HEK293 (cell line): ENCODE data around the gene ARL14EP.

Experiments used
- CTCF ChIA-PET: fragments of 350-600 bp; formaldehyde crosslinking; extraction: SDS; loops from one replicate; lab custom pipeline; 2021; ENCODE audit warnings: antibody characterized with exemption; lab: Yijun Ruan, JAX
- POLR2A ChIA-PET: fragments of 300-600 bp; formaldehyde crosslinking; extraction: SDS; loops from one replicate; lab custom pipeline; 2020; ENCODE audit warnings: antibody characterized with exemption, inconsistent platforms; lab: Yijun Ruan, JAX
- H3K27ac ChIP-seq: fragments of 200-500 bp; sonication (Bioruptor generic); 2 replicates; pipeline ENCODE4 v1.5.1; 2014; ENCODE audit warnings: low read depth, low read length, control low read depth, inconsistent platforms; ENCODE audit errors: extremely low read depth
- H3K36me3 ChIP-seq, 2 experiments: fragments of 200-500 bp in 1 of 2; sonication (Bioruptor generic) in 1 of 2; 1 replicate in 1 of 2; 2 replicates in 1 of 2; pipeline ENCODE4 v1.5.1; 2014 to 2017; ENCODE audit warnings: inconsistent platforms in 2 of 2, low read length in 2 of 2; ENCODE audit not compliant: control insufficient read depth in 2 of 2, insufficient read depth in 1 of 2
- H3K4me1 ChIP-seq: fragments of 200-500 bp; sonication (Bioruptor generic); 2 replicates; pipeline ENCODE4 v1.5.1; 2014; ENCODE audit warnings: mild to moderate bottlenecking, low read length, inconsistent platforms; ENCODE audit not compliant: control insufficient read depth, insufficient read depth
- H3K4me3 ChIP-seq: 2 replicates; pipeline ENCODE4 v1.5.1; 2011; ENCODE audit warnings: low read depth, mild to moderate bottlenecking, control low read depth, low read length, moderate library complexity
- H3K9me3 ChIP-seq: fragments of 200-500 bp; sonication (Bioruptor generic); 2 replicates; pipeline ENCODE4 v1.5.1; 2014; ENCODE audit warnings: low read depth, low read length, inconsistent platforms; ENCODE audit not compliant: control insufficient read depth, insufficient read depth
- BCL11A ChIP-seq: fragments of 450-650 bp; formaldehyde crosslinking; IDR thresholded peaks from 2 replicates; pipeline ENCODE4 v1.5.1; 2016; ENCODE audit warnings: low read depth, missing biosample characterization, missing genetic modification characterization
- KLF9 ChIP-seq: fragments of 450-650 bp; formaldehyde crosslinking; IDR thresholded peaks from 2 replicates; pipeline ENCODE4 v1.5.1; 2016; ENCODE audit warnings: missing biosample characterization, missing genetic modification characterization, low read depth
- REPIN1 ChIP-seq: fragments of 450-650 bp; formaldehyde crosslinking; IDR thresholded peaks from 2 replicates; pipeline ENCODE4 v1.5.1; 2017; ENCODE audit warnings: missing biosample characterization, missing genetic modification characterization, low read depth
- SCRT1 ChIP-seq: fragments of 450-650 bp; formaldehyde crosslinking; IDR thresholded peaks from 2 replicates; pipeline ENCODE4 v1.5.1; 2016; ENCODE audit warnings: missing biosample characterization, missing genetic modification characterization, borderline replicate concordance
- SP3 ChIP-seq: fragments of 450-650 bp; formaldehyde crosslinking; IDR thresholded peaks from 2 replicates; pipeline ENCODE4 v1.5.1; 2016; ENCODE audit warnings: missing biosample characterization, missing genetic modification characterization
- TRIM28 ChIP-seq: IDR thresholded peaks from 2 replicates; pipeline ENCODE4 v1.6.1; 2011; ENCODE audit warnings: low read length, control low read depth, borderline replicate concordance
- ZBTB21 ChIP-seq: fragments of 450-650 bp; formaldehyde crosslinking; IDR thresholded peaks from 2 replicates; pipeline ENCODE4 v1.5.1; 2017; ENCODE audit warnings: missing biosample characterization, missing genetic modification characterization
- ZFP69B ChIP-seq: fragments of 450-650 bp; formaldehyde crosslinking; IDR thresholded peaks from 2 replicates; pipeline ENCODE4 v1.5.1; 2016; ENCODE audit warnings: missing biosample characterization, missing genetic modification characterization
- ZNF133 ChIP-seq: fragments of 450-650 bp; formaldehyde crosslinking; IDR thresholded peaks from 2 replicates; pipeline ENCODE4 v1.5.1; 2016; ENCODE audit warnings: missing biosample characterization, missing genetic modification characterization
- ZNF239 ChIP-seq: fragments of 450-650 bp; formaldehyde crosslinking; IDR thresholded peaks from 2 replicates; pipeline ENCODE4 v1.5.1; 2016; ENCODE audit warnings: missing biosample characterization, missing genetic modification characterization
- ZNF24 ChIP-seq: fragments of 450-650 bp; formaldehyde crosslinking; IDR thresholded peaks from 2 replicates; pipeline ENCODE4 v1.5.1; 2016; ENCODE audit warnings: missing biosample characterization, missing genetic modification characterization
- ZNF248 ChIP-seq: fragments of 450-650 bp; formaldehyde crosslinking; IDR thresholded peaks from 2 replicates; pipeline ENCODE4 v1.5.1; 2017; ENCODE audit warnings: missing biosample characterization, missing genetic modification characterization
- ZNF311 ChIP-seq: fragments of 450-650 bp; formaldehyde crosslinking; IDR thresholded peaks from 2 replicates; pipeline ENCODE4 v1.5.1; 2017; ENCODE audit warnings: missing biosample characterization, missing genetic modification characterization, borderline replicate concordance
- ZNF366 ChIP-seq: fragments of 450-650 bp; formaldehyde crosslinking; conservative IDR thresholded peaks from 2 replicates; pipeline ENCODE4 v1.5.1; 2016; ENCODE audit warnings: missing biosample characterization, missing genetic modification characterization
- ZNF501 ChIP-seq: fragments of 450-650 bp; formaldehyde crosslinking; IDR thresholded peaks from 2 replicates; pipeline ENCODE4 v1.5.1; 2016; ENCODE audit warnings: missing biosample characterization, missing genetic modification characterization
- ZNF561 ChIP-seq: fragments of 450-650 bp; IDR thresholded peaks from 2 replicates; pipeline ENCODE4 v1.5.1; 2018; ENCODE audit warnings: missing biosample characterization, missing genetic modification characterization, borderline replicate concordance
- ZNF571 ChIP-seq: fragments of 450-650 bp; formaldehyde crosslinking; IDR thresholded peaks from 2 replicates; pipeline ENCODE4 v1.5.0; 2017; ENCODE audit warnings: missing biosample characterization, missing genetic modification characterization
- ZNF623 ChIP-seq: fragments of 450-650 bp; formaldehyde crosslinking; IDR thresholded peaks from 2 replicates; pipeline ENCODE4 v1.5.1; 2016; ENCODE audit warnings: missing biosample characterization, missing genetic modification characterization
- ZNF701 ChIP-seq: fragments of 450-650 bp; formaldehyde crosslinking; IDR thresholded peaks from 2 replicates; pipeline ENCODE4 v1.5.1; 2016; ENCODE audit warnings: missing biosample characterization, missing genetic modification characterization
- ZNF776 ChIP-seq: fragments of 450-650 bp; formaldehyde crosslinking; IDR thresholded peaks from 2 replicates; pipeline ENCODE4 v1.5.0; 2017; ENCODE audit warnings: missing biosample characterization, missing genetic modification characterization, borderline replicate concordance
- ZNF777 ChIP-seq: fragments of 450-650 bp; formaldehyde crosslinking; IDR thresholded peaks from 2 replicates; pipeline ENCODE4 v1.5.1; 2017; ENCODE audit warnings: missing biosample characterization, missing genetic modification characterization, borderline replicate concordance
- TF ChIP-seq, protein P1 (sequence below): fragments of 450-650 bp; formaldehyde crosslinking; IDR thresholded peaks from 2 replicates; pipeline ENCODE4; 2016; ENCODE audit warnings: missing biosample characterization, missing genetic modification characterization
- TF ChIP-seq, protein P2 (sequence below): fragments of 450-650 bp; formaldehyde crosslinking; IDR thresholded peaks from 2 replicates; pipeline ENCODE4 v1.5.1; 2016; ENCODE audit warnings: missing biosample characterization, missing genetic modification characterization

Gene ARL14EP

DNA sequence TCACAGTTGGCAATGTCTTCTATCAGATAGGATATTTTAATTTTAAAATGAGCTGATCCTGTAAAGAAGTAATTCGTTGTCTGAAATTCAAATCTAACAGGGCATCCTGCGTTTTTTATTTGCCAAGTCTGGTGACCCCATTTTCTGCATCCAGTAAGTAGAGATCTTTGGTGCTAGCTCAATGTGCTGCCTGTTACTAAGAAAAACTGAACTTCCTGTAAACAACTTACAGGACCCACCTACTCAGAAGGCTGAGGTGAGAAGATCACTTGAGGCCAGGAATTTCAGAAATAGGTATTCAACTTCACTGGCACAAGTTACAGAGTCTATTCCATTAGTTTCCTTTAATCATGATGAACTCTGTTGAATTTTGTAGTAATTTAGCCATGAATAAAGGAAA is 4.0 kb downstream of the ARL14EP start:
- CTCF ChIA-PET = interaction anchor here (0.6 to 1.4 kb wide), 2 partner anchors 51 to 567 kb away, joined by 3 to 5 read pairs; no protein-coding TSS in a partner anchor
- POLR2A ChIA-PET = interaction anchor here (0.6 kb wide), 1 partner anchor 433 kb away, joined by 4 read pairs; no protein-coding TSS in a partner anchor
- no peak overlapping the region for H3K4me3 ChIP-seq
- no peaks in the 10 kb centered on the region for H3K4me1 ChIP-seq
- H3K27ac ChIP-seq = no peak overlapping the region
- TF ChIP-seq ZNF561 (tag by site-specific recombination) (no peak), REPIN1 (tag by site-specific recombination) (no peak), ZNF133 (tag by site-specific recombination) (no peak), SCRT1 (tag by site-specific recombination) (no peak), ZFP69B (tag by site-specific recombination) (no peak), ZNF701 (tag by site-specific recombination) (no peak), ZNF776 (tag by site-specific recombination) (no peak), ZNF24 (tag by site-specific recombination) (no peak), TRIM28 (no peak), BCL11A (tag by site-specific recombination) (no peak), ZNF623 (no peak), ZNF571 (tag by site-specific recombination) (no peak), ZNF501 (tag by site-specific recombination) (no peak)
- H3K36me3 ChIP-seq = peaks cover 4 to 21% of the 10 kb centered on the region in 2 experiments
- no peaks in the 10 kb centered on the region for H3K9me3 ChIP-seq

DNA sequence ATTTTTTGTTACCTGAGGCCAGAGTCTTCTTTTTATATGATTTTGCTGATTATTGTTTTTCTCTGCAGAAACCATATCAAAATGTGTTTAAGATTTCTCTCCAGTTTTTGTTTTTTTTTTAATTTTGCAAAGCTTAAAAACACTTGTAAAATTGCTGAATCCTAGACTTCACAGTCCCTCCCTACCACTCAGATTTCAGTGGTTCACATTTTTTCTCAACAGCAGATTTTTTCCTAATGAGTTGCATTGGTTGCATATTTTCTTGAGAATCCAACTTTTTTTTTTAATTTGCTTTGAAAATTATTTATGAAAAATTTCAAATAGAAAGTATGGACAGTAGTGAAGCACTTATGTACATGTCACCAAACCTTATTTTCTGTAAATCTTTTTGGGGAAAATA is 5.8 kb downstream of the ARL14EP start:
- CTCF ChIA-PET = interaction anchor here (1.2 kb wide), 1 partner anchor 201 kb away, joined by 3 read pairs; no protein-coding TSS in a partner anchor
- POLR2A ChIA-PET = no interaction called here
- H3K4me1 ChIP-seq = no peaks in the 10 kb centered on the region

DNA sequence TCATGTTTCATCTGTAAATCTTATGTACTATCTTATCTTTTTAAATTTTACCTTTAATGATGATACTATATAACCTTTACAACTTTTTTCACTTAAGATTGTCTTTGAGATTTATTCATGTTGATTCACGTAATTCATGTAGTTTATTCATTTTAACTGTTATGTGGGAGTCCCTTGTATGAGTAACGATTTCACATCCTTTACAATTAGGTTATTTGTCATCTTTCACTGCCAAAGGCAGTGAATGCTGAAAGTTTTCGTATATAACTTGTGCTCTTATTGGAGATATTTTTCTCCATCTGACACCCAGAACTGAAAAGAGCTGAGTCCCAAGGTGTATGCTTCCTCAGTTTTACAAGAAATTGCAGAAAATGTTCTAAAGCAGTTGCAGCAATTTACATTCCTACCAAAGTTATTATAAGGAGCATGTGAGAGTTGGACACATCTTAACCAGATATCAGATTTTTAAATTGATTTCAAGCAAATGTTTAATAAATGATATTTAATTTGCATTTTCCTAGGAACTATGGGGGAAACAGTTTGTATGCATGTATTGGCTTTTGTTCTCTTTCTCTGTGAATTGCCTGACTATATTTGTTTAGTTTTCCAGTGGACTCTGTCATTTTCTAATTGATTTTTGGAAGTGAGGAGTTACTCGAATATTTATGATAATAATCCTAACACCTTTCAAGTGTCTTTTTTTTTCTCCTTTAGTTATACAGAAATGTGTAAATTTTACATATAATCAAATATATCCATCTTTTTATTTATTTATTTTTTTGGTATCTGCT is 6.4 kb downstream of the ARL14EP start:
- Histone ChIP-seq H3K36me3 (peaks cover 9 to 43% of the 10 kb centered on the region in 2 experiments), H3K9me3 (no peaks in the 10 kb centered on the region), H3K27ac (no peak overlapping the region), H3K4me3 (no peak overlapping the region), H3K4me1 (no peaks in the 10 kb centered on the region)
- ChIA-PET POLR2A (no interaction called here), CTCF (interaction anchor here (1.2 kb wide), 1 partner anchor 201 kb away, joined by 3 read pairs; no protein-coding TSS in a partner anchor)
- TF ChIP-seq SP3 (tag by site-specific recombination) (no peak), ZBTB21 (no peak), ZNF239 (tag by site-specific recombination) (no peak), ZNF366 (tag by site-specific recombination) (no peak)
- TF ChIP-seq, protein P1, sequence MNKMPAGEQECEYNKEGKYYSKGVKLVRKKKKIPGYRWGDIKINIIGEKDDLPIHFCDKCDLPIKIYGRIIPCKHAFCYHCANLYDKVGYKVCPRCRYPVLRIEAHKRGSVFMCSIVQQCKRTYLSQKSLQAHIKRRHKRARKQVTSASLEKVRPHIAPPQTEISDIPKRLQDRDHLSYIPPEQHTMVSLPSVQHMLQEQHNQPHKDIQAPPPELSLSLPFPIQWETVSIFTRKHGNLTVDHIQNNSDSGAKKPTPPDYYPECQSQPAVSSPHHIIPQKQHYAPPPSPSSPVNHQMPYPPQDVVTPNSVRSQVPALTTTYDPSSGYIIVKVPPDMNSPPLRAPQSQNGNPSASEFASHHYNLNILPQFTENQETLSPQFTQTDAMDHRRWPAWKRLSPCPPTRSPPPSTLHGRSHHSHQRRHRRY (tag by site-specific recombination) = no peak

More for the DNA sequence above, 5.8 kb downstream of the ARL14EP start:
- no peak for TF ChIP-seq ZNF777
- no peak for TF ChIP-seq KLF9 (tag by site-specific recombination)
- no peak for TF ChIP-seq SCRT1 (tag by site-specific recombination)
- TF ChIP-seq ZNF311 (tag by site-specific recombination) = no peak
- TF ChIP-seq, protein P2, sequence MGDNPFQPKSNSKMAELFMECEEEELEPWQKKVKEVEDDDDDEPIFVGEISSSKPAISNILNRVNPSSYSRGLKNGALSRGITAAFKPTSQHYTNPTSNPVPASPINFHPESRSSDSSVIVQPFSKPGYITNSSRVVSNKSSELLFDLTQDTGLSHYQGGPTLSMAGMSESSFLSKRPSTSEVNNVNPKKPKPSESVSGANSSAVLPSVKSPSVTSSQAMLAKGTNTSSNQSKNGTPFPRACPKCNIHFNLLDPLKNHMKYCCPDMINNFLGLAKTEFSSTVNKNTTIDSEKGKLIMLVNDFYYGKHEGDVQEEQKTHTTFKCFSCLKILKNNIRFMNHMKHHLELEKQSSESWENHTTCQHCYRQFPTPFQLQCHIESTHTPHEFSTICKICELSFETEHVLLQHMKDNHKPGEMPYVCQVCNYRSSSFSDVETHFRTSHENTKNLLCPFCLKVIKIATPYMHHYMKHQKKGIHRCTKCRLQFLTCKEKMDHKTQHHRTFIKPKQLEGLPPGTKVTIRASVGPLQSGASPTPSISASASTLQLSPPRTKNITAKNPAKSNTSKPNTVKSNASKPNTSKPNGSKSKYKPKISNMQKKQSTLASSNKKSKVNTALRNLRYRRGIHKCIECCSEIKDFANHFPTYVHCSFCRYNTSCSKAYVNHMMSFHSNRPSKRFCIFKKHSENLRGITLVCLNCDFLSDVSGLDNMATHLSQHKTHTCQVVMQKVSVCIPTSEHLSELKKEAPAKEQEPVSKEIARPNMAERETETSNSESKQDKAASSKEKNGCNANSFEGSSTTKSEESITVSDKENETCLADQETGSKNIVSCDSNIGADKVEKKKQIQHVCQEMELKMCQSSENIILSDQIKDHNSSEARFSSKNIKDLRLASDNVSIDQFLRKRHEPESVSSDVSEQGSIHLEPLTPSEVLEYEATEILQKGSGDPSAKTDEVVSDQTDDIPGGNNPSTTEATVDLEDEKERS = no peak
- TF ChIP-seq ZNF239 (tag by site-specific recombination) = no peak
- no peak for TF ChIP-seq ZNF248
- peaks cover 5 to 36% of the 10 kb centered on the region in 2 experiments for H3K36me3 ChIP-seq
- no peaks in the 10 kb centered on the region for H3K9me3 ChIP-seq
- H3K27ac ChIP-seq = no peak overlapping the region
- H3K4me3 ChIP-seq = no peak overlapping the region
